Measurements from ENCODE around the gene SLC4A4. TPM values are rescaled to one million over a fixed set of nuclear protein-coding genes. Genes with fewer than 3 reads are reported as not detected.

SLC4A4 gene
- polyA plus RNA-seq, 1 donor: 81.7 TPM

- DNase-seq: no peak
These were observed 17.2 kb downstream of the SLC4A4 start for GRCh38 chr4:71355971-71356370.

- DNase-seq: no peak
These were observed 18.3 kb downstream of the SLC4A4 start for GRCh38 chr4:71356924-71357663.

GRCh38 chr4:71360844-71361243 is 22.0 kb downstream of the SLC4A4 start:
- no peak for DNase-seq

- DNase-seq: no peak
These were observed 22.7 kb downstream of the SLC4A4 start for GRCh38 chr4:71361476-71361875.

GRCh38 chr4:71366766-71367165 is 27.9 kb downstream of the SLC4A4 start:
- no peak for DNase-seq

- DNase-seq: no peak
These were observed 28.7 kb downstream of the SLC4A4 start for GRCh38 chr4:71367546-71367945.

- DNase-seq: no peak
These were observed 30.1 kb downstream of the SLC4A4 start for GRCh38 chr4:71368906-71369305.

GRCh38 chr4:71369536-71369935 is 30.7 kb downstream of the SLC4A4 start:
- DNase-seq: no peak

- no peak for DNase-seq
These were observed 36.7 kb downstream of the SLC4A4 start for GRCh38 chr4:71375494-71375893.

- DNase-seq: no peak
These were observed 38.7 kb downstream of the SLC4A4 start for GRCh38 chr4:71377561-71377960.

- DNase-seq: no peak
These were observed 40.3 kb downstream of the SLC4A4 start for GRCh38 chr4:71379126-71379525.

GRCh38 chr4:71380788-71381187 is 42.0 kb downstream of the SLC4A4 start:
- no peak for DNase-seq

GRCh38 chr4:71382125-71382899 is 43.5 kb downstream of the SLC4A4 start:
- DNase-seq: no peak

- DNase-seq: no peak
These were observed 44.2 kb downstream of the SLC4A4 start for GRCh38 chr4:71382900-71383560.

GRCh38 chr4:71383984-71384383 is 45.2 kb downstream of the SLC4A4 start:
- DNase-seq: no peak

GRCh38 chr4:71389149-71389827 is 50.5 kb downstream of the SLC4A4 start:
- no peak for DNase-seq

- DNase-seq: no peak
These were observed 53.3 kb downstream of the SLC4A4 start for GRCh38 chr4:71392109-71392508.

- DNase-seq: no peak
These were observed 57.6 kb downstream of the SLC4A4 start for GRCh38 chr4:71396382-71396781.

- no peak for DNase-seq
These were observed 62.0 kb downstream of the SLC4A4 start for GRCh38 chr4:71400810-71401209.

GRCh38 chr4:71402616-71403015 is 63.8 kb downstream of the SLC4A4 start:
- no peak for DNase-seq

GRCh38 chr4:71404049-71404448 is 65.2 kb downstream of the SLC4A4 start:
- no peak for DNase-seq

GRCh38 chr4:71405791-71406190 is 67.0 kb downstream of the SLC4A4 start:
- no peak for DNase-seq
